Panc1 (cell line): Measurements from ENCODE around the gene VAMP8. TPM values are rescaled to one million over a fixed set of nuclear protein-coding genes. Genes with fewer than 3 reads are reported as not detected.

Source experiments
- ATAC-seq: fragments of 200-7000 bp; cut with Tn5 transposase; 2 replicates; pipeline ENCODE4 v1.9.1; 2020; ENCODE audit warnings: mild to moderate bottlenecking, moderate library complexity
- BruUV-seq: library from RNA; stranded (reverse); fragments of 400-500 nt; replicated peaks from 2 replicates; lab custom pipeline; 2021; lab: Mats Ljungman, UMichigan
- CTCF ChIA-PET: fragments of 300-600 bp; sonication (Branson Sonifier 250); formaldehyde crosslinking; loops from one replicate; lab custom pipeline; 2022; ENCODE audit warnings: antibody characterized with exemption; lab: Charles Lee
- POLR2A ChIA-PET: fragments of 300-600 bp; sonication (Branson Sonifier 250); formaldehyde crosslinking; loops from one replicate; lab custom pipeline; 2022; ENCODE audit warnings: antibody characterized with exemption; lab: Charles Lee
- DNase-seq: peaks from one replicate; pipeline ENCODE4 v3.0.0-alpha.2; 2010; ENCODE audit warnings: low read depth, low spot score
- H3K27ac ChIP-seq: 2 replicates; pipeline ENCODE4 v1.5.1; 2011; ENCODE audit warnings: mild to moderate bottlenecking, low read length, inconsistent platforms
- H3K27me3 ChIP-seq: fragments of 200-500 bp; sonication (Bioruptor generic); 2 replicates; pipeline ENCODE4 v1.6.0; 2014; ENCODE audit warnings: low read length, inconsistent platforms; ENCODE audit not compliant: control insufficient read depth, insufficient read depth
- H3K36me3 ChIP-seq: fragments of 200-500 bp; sonication (Bioruptor generic); 2 replicates; pipeline ENCODE4 v1.5.1; 2014; ENCODE audit warnings: inconsistent platforms, mild to moderate bottlenecking, low read length, moderate library complexity; ENCODE audit not compliant: control insufficient read depth, insufficient read depth
- H3K4me1 ChIP-seq: 2 replicates; pipeline ENCODE4 v1.5.1; 2011; ENCODE audit warnings: inconsistent platforms, mild to moderate bottlenecking, low read length, moderate library complexity; ENCODE audit not compliant: control insufficient read depth, insufficient read depth
- H3K4me3 ChIP-seq, 2 experiments: 2 replicates each; pipeline ENCODE4 v1.5.1; 2011 to 2012; ENCODE audit warnings: low read depth in 2 of 2, low read length in 2 of 2, mild to moderate bottlenecking in 2 of 2, inconsistent platforms in 1 of 2, moderate library complexity in 1 of 2
- H3K9me3 ChIP-seq: fragments of 200-500 bp; sonication (Bioruptor generic); 2 replicates; pipeline ENCODE4 v1.5.1; 2014; ENCODE audit warnings: low read depth, mild to moderate bottlenecking, inconsistent platforms, low read length, moderate library complexity; ENCODE audit not compliant: control insufficient read depth, insufficient read depth
- CTCF ChIP-seq: fragments of 450-650 bp; IDR thresholded peaks from 2 replicates; pipeline ENCODE4 v1.5.1; 2017; ENCODE audit warnings: mild to moderate bottlenecking
- POLR2AphosphoS5 ChIP-seq: IDR thresholded peaks from 2 replicates; pipeline ENCODE4 v1.6.1; 2012; ENCODE audit warnings: mild to moderate bottlenecking, low read depth, low read length, moderate library complexity
- REST ChIP-seq, 2 experiments: IDR thresholded peaks; 2 replicates each; pipeline ENCODE4 v1.6.1; 2011 to 2012; ENCODE audit warnings: low read depth in 2 of 2, control low read depth in 1 of 2, low read length in 1 of 2, mild to moderate bottlenecking in 1 of 2, moderate library complexity in 1 of 2; ENCODE audit not compliant: insufficient read depth in 1 of 2
- SIN3A ChIP-seq: IDR thresholded peaks from 2 replicates; pipeline ENCODE4 v1.6.1; 2012; ENCODE audit warnings: low read depth, mild to moderate bottlenecking, low read length, moderate library complexity, borderline replicate concordance; ENCODE audit not compliant: insufficient read depth
- TCF7L2 ChIP-seq: IDR thresholded peaks from 2 replicates; pipeline ENCODE4 v1.6.1; 2011; ENCODE audit warnings: mild to moderate bottlenecking, low read depth, low read length, inconsistent platforms
- in situ Hi-C: cut with HindIII; loops from 2 replicates; pipeline ENCODE4 v1.10.0; 2016; ENCODE audit warnings: low sequenced_read_pairs, low pct_unique_long_range_greater_than_20kb
- intact Hi-C: fragments of 100-400 bp; cut with micrococcal nuclease; formaldehyde crosslinking; loops from one replicate; pipeline ENCODE4 v1.10.0; 2022; ENCODE audit not compliant: unreplicated experiment
- total RNA-seq: library from RNA; stranded (reverse); gene quantifications from one replicate; pipeline ENCODE4 v1.2.1, GENCODE V29; 2021; ENCODE audit not compliant: unreplicated experiment

Gene VAMP8
- total RNA-seq, 1 experiment from 2014 or later: 93.2 TPM

- Histone ChIP-seq H3K36me3 (peaks cover 2% of the 10 kb centered on the region; the same call in 1 of the 2 replicates), H3K27ac (peak overlapping the region; percentile 96), H3K27me3 (no peaks in the 10 kb centered on the region), H3K4me1 (peaks cover 44% of the 10 kb centered on the region), H3K4me3 (peak overlapping the region in 1 of 2 experiments; percentile 91; a peak in 2 of 4 replicates), H3K9me3 (no peaks in the 10 kb centered on the region)
- in situ Hi-C loops: no loop called here
- ChIA-PET POLR2A (interaction anchor here (0.5 to 0.7 kb wide), 3 partner anchors 35 to 172 kb away, joined by 3 to 16 read pairs (median 12); no protein-coding TSS in a partner anchor), CTCF (interaction anchor here (0.6 kb wide), 1 partner anchor 48 kb away, joined by 4 read pairs; no protein-coding TSS in a partner anchor)
- intact Hi-C loops: no loop called here
- TSS peak; percentile 81 for BruUV-seq
- no peak for ATAC-seq
- DNase-seq: no peak
- TF ChIP-seq POLR2AphosphoS5: no peak
- no peak for TF ChIP-seq REST (IDR thresholded peaks at IDR 0.05; ENCODE audit: insufficient read depth in 1 of 2, low read depth in 2 of 2, low read length in 1 of 2)
- TF ChIP-seq SIN3A: no peak
- no peak for TF ChIP-seq TCF7L2
- no peak for TF ChIP-seq CTCF
Observed at GRCh38 chr2:85597241-85597640, 19.9 kb downstream of the VAMP8 start.

- Histone ChIP-seq H3K27me3 (no peaks in the 10 kb centered on the region), H3K36me3 (peaks cover 2% of the 10 kb centered on the region; the same call in 1 of the 2 replicates), H3K9me3 (no peaks in the 10 kb centered on the region), H3K4me1 (peaks cover 44% of the 10 kb centered on the region), H3K4me3 (no peak overlapping the region), H3K27ac (no peak overlapping the region)
- in situ Hi-C loops: no loop called here
- ATAC-seq (no peak), DNase-seq (no peak)
- intact Hi-C loops: no loop called here
- TSS peak; percentile 23 for BruUV-seq
- ChIA-PET POLR2A (interaction anchor here (0.7 kb wide), 1 partner anchor 167 kb away, joined by 3 read pairs; no protein-coding TSS in a partner anchor), CTCF (no interaction called here)
- TF ChIP-seq SIN3A: no peak
- TF ChIP-seq TCF7L2: no peak
- TF ChIP-seq POLR2AphosphoS5: no peak
- no peak for TF ChIP-seq CTCF
- TF ChIP-seq REST (IDR thresholded peaks at IDR 0.05; ENCODE audit: insufficient read depth in 1 of 2, low read depth in 2 of 2, low read length in 1 of 2): no peak
Observed at GRCh38 chr2:85598594-85599340, 21.4 kb downstream of the VAMP8 start.
